MM.1S (cell line): ENCODE measurements around the gene USP49.

Experiments used
- EZH2 ChIP-seq: fragments of 300-600 bp; sonication (generic); optimal IDR thresholded peaks from 2 replicates; pipeline ENCODE3; 2017; ENCODE audit warnings: low read depth, mild to moderate bottlenecking, antibody characterized with exemption, low read length, mixed read lengths
- EZH2phosphoT487 ChIP-seq: fragments of 300-600 bp; sonication (generic); IDR thresholded peaks from 2 replicates; pipeline ENCODE4 v1.6.1; 2018; ENCODE audit warnings: antibody characterized with exemption, low read length
- TF ChIP-seq, protein P1 (sequence below): fragments of 300-600 bp; sonication (generic); IDR thresholded peaks from 2 replicates; pipeline ENCODE4 v1.5.1; 2016; ENCODE audit warnings: antibody characterized with exemption, low read length, mixed read lengths

GRCh38 chr6:41759905-41760579, 135.1 kb downstream of the USP49 start:
- TF ChIP-seq, protein P1, sequence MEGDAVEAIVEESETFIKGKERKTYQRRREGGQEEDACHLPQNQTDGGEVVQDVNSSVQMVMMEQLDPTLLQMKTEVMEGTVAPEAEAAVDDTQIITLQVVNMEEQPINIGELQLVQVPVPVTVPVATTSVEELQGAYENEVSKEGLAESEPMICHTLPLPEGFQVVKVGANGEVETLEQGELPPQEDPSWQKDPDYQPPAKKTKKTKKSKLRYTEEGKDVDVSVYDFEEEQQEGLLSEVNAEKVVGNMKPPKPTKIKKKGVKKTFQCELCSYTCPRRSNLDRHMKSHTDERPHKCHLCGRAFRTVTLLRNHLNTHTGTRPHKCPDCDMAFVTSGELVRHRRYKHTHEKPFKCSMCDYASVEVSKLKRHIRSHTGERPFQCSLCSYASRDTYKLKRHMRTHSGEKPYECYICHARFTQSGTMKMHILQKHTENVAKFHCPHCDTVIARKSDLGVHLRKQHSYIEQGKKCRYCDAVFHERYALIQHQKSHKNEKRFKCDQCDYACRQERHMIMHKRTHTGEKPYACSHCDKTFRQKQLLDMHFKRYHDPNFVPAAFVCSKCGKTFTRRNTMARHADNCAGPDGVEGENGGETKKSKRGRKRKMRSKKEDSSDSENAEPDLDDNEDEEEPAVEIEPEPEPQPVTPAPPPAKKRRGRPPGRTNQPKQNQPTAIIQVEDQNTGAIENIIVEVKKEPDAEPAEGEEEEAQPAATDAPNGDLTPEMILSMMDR = no peak
- TF ChIP-seq EZH2phosphoT487 = no peak
- no peak for TF ChIP-seq EZH2
